Measurements from ENCODE around the gene MYO3B.

MYO3B gene

GRCh38 chr2:170155022-170155722 is 22.8 kb upstream of the MYO3B start:
- no peak for TF ChIP-seq TAF1 (IDR thresholded peaks at IDR 0.05; ENCODE audit: borderline replicate concordance, insufficient read depth, low read length)
- TF ChIP-seq REST (IDR thresholded peaks at IDR 0.05; ENCODE audit: insufficient read depth in 1 of 2, low read depth in 2 of 2, low read length in 2 of 2) = peak in 1 of 2 experiments; percentile 50; a peak in 1 of 4 replicates

GRCh38 chr2:170155723-170156253 is 22.2 kb upstream of the MYO3B start:
- TF ChIP-seq FOXP2 (optimal IDR thresholded peaks at IDR 0.05; ENCODE audit: borderline replicate concordance, extremely low read depth, extremely low read length, insufficient read depth) (no peak), SIN3A (IDR thresholded peaks at IDR 0.05; ENCODE audit: borderline replicate concordance, insufficient read depth, low read length) (no peak), TAF1 (IDR thresholded peaks at IDR 0.05; ENCODE audit: borderline replicate concordance, insufficient read depth, low read length) (no peak), POLR2AphosphoS5 (IDR thresholded peaks at IDR 0.05; ENCODE audit: low read depth, low read length) (no peak), REST (IDR thresholded peaks at IDR 0.05; ENCODE audit: insufficient read depth in 1 of 2, low read depth in 2 of 2, low read length in 2 of 2) (no peak)

- TF ChIP-seq TAF1 (IDR thresholded peaks at IDR 0.05; ENCODE audit: borderline replicate concordance, insufficient read depth, low read length) (no peak), POLR2AphosphoS5 (IDR thresholded peaks at IDR 0.05; ENCODE audit: low read depth, low read length) (no peak), REST (IDR thresholded peaks at IDR 0.05; ENCODE audit: insufficient read depth in 1 of 2, low read depth in 2 of 2, low read length in 2 of 2) (no peak), FOXP2 (optimal IDR thresholded peaks at IDR 0.05; ENCODE audit: borderline replicate concordance, extremely low read depth, extremely low read length, insufficient read depth) (no peak), SIN3A (IDR thresholded peaks at IDR 0.05; ENCODE audit: borderline replicate concordance, insufficient read depth, low read length) (no peak)
Observed at GRCh38 chr2:170156592-170156991, 21.4 kb upstream of the MYO3B start.

DNA sequence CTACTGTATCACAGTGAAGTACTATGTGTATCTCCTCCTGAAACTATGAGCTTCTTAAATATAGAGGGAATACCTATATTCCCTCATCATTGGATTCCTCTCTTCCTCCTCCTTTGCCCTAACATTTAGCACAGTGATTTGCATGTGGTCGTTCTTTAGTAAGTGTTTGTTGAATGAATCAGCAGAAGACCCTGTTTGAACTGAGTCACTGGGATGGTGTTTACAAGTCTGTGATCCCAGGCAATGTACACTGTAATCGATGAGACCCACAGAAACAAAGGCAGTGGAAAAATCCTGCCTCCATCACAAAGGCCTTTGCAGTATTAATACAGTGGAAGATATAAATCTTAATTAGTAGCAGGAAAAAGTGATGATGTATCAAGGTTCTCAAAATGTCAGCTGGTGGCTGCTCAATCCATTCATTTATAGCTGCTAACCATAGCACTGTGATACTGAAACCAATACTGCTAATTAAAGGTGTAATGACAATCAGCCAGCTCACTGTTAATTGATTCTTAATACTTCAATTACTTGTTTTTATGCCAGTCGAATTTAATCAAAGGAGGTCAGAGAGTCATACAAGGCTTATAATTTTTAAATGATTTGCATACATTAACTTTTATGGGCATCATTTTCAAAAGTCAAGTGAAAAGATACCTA is 20.8 kb upstream of the MYO3B start:
- TF ChIP-seq POLR2AphosphoS5 (IDR thresholded peaks at IDR 0.05; ENCODE audit: low read depth, low read length) (no peak), FOXP2 (optimal IDR thresholded peaks at IDR 0.05; ENCODE audit: borderline replicate concordance, extremely low read depth, extremely low read length, insufficient read depth) (no peak), REST (IDR thresholded peaks at IDR 0.05; ENCODE audit: insufficient read depth in 1 of 2, low read depth in 2 of 2, low read length in 2 of 2) (no peak), TAF1 (IDR thresholded peaks at IDR 0.05; ENCODE audit: borderline replicate concordance, insufficient read depth, low read length) (no peak), SIN3A (IDR thresholded peaks at IDR 0.05; ENCODE audit: borderline replicate concordance, insufficient read depth, low read length) (no peak)
